ENCODE measurements around the gene PLLP. TPM values are rescaled to one million over a fixed set of nuclear protein-coding genes. Genes with fewer than 3 reads are reported as not detected.
"Not testable (repeated sequence)": the region's sequence is repeated elsewhere in the genome, so short reads cannot be mapped to it uniquely, and the experiment has no call there.

PLLP gene
- total RNA-seq, 1 donor from 2014 or later, result not detected

- peaks cover 10% of the 10 kb centered on the region for H3K4me1 Mint-ChIP-seq
Observed at GRCh38 chr16:57279780-57280638, 4.5 kb downstream of the PLLP start.

DNA sequence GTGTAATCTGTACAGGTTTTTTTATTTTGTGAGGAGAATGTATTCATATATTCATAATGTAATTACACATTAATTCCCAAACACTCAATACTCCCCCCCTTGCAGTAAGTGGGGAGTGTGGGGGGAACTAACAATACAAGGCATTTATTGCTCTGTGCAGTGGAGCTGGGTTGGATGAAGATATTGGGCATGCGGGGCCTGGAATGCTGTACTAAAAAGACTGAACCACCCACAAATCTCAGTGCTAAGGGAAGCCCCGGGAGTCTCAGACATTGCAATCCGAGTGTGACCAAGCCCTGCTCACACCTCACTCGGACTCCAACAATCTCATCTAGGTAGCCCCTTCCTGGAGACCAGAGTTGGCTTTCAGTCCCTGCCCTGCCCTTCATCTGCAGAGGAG, 6.0 kb downstream of the PLLP start:
- no peak for DNase-seq
- ATAC-seq (ENCODE audit: low read depth), result no peak
- ChIA-PET POLR2A (no interaction called here), CTCF (no interaction called here)
- Mint-ChIP-seq H3K36me3 (ENCODE audit: low read depth) (no peaks in the 10 kb centered on the region), H3K27ac (no peak overlapping the region), H3K9me3 (no peaks in the 10 kb centered on the region), H3K4me1 (peaks cover 4% of the 10 kb centered on the region), H3K4me3 (no peak overlapping the region), H3K27me3 (peaks cover 14% of the 10 kb centered on the region)
- TF ChIP-seq CTCF (IDR thresholded peaks at IDR 0.05), result no peak
- intact Hi-C loops (cut with micrococcal nuclease), result no loop called here

More at GRCh38 chr16:57279780-57280638, 4.5 kb downstream of the PLLP start:
- DNase-seq (no peak), ATAC-seq (ENCODE audit: low read depth) (no peak)
- Mint-ChIP-seq H3K27ac (no peak overlapping the region), H3K27me3 (peaks cover 21% of the 10 kb centered on the region), H3K4me3 (no peak overlapping the region), H3K36me3 (ENCODE audit: low read depth) (no peaks in the 10 kb centered on the region), H3K9me3 (no peaks in the 10 kb centered on the region)
- intact Hi-C loops (cut with micrococcal nuclease), result no loop called here
- CTCF ChIA-PET, result no interaction called here
- POLR2A ChIA-PET, result interaction anchor here (0.7 kb wide), 1 partner anchor 512 kb away, joined by 3 read pairs; no protein-coding TSS in a partner anchor
- no peak for TF ChIP-seq CTCF (IDR thresholded peaks at IDR 0.05)

GRCh38 chr16:57277586-57277985, 6.9 kb downstream of the PLLP start:
- DNase-seq (no peak), ATAC-seq (ENCODE audit: low read depth) (peak; percentile 37)
- intact Hi-C loops (cut with micrococcal nuclease), result no loop called here
- H3K36me3 Mint-ChIP-seq (ENCODE audit: low read depth), result no peaks in the 10 kb centered on the region
- peaks cover 7% of the 10 kb centered on the region for H3K27me3 Mint-ChIP-seq
- no peak overlapping the region for H3K27ac Mint-ChIP-seq
- no peak for TF ChIP-seq CTCF (IDR thresholded peaks at IDR 0.05)
- peaks cover 4% of the 10 kb centered on the region for H3K4me1 Mint-ChIP-seq
- no peak overlapping the region for H3K4me3 Mint-ChIP-seq
- ChIA-PET CTCF (no interaction called here), POLR2A (interaction anchor here (0.7 kb wide), 1 partner anchor 65 kb away, joined by 4 read pairs; no protein-coding TSS in a partner anchor)
- H3K9me3 Mint-ChIP-seq, result no peaks in the 10 kb centered on the region

DNA sequence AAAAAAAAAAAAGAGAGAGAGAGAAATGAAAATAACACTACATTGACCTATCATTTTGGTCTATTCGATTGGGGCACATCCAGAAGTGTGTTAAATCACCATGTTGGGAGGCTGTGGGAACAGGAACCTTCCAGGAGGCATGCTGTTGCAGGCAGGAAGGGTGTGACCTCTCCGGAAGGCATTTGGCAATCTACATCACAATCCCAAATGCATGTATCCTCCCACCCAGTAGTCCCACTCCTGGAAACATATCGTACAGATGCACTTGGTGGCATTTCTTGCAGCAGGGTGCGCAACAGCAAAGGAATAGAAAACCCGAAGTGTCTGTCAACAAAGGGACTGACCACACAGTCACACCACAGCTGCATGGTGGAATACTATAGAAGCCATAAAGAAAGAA, 7.9 kb downstream of the PLLP start:
- ATAC-seq (ENCODE audit: low read depth) (no peak), DNase-seq (no peak)
- H3K4me1 Mint-ChIP-seq, result peaks cover 4% of the 10 kb centered on the region
- H3K27me3 Mint-ChIP-seq, result peaks cover 3% of the 10 kb centered on the region
- no peaks in the 10 kb centered on the region for H3K36me3 Mint-ChIP-seq (ENCODE audit: low read depth)
- POLR2A ChIA-PET, result interaction anchor here (0.7 kb wide), 1 partner anchor 66 kb away, joined by 4 read pairs; no protein-coding TSS in a partner anchor
- intact Hi-C loops (cut with micrococcal nuclease), result no loop called here
- peak overlapping the region; percentile 12 for H3K27ac Mint-ChIP-seq
- no peak overlapping the region for H3K4me3 Mint-ChIP-seq
- CTCF ChIA-PET, result no interaction called here
- no peak for TF ChIP-seq CTCF (IDR thresholded peaks at IDR 0.05)
- no peaks in the 10 kb centered on the region for H3K9me3 Mint-ChIP-seq

DNA sequence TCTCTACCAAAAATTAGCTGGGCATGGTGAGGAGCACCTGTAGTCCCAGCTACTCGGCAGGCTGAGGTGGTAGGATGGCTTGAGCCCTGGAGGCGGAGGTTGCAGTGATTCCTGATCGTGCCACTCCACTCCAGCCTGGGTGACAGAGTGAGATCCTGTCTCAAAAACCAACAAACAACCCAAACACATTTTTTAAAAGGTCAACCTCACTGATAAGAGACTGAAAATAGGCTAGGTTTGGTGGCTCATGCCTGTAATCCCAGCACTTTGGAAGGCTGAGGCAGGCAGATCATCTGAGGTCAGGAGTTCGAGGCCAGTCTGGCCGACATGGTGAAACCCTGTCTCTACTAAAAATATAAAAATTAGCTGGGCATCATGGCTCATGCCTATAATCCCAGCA, 8.5 kb downstream of the PLLP start:
- ATAC-seq (ENCODE audit: low read depth); H3K27me3 Mint-ChIP-seq; H3K9me3 Mint-ChIP-seq; CTCF ChIA-PET; DNase-seq; H3K4me3 Mint-ChIP-seq; H3K27ac Mint-ChIP-seq; H3K4me1 Mint-ChIP-seq; H3K36me3 Mint-ChIP-seq (ENCODE audit: low read depth); intact Hi-C loops (cut with micrococcal nuclease): not testable (repeated sequence)
- POLR2A ChIA-PET, result interaction anchor here (0.5 kb wide), 1 partner anchor 167 kb away, joined by 5 read pairs; no protein-coding TSS in a partner anchor

All from activated B cell treated with CpG ODN at 0.5 μM for 24 hours (primary cell).